Vagina (tissue), 2 donors: ENCODE results near the gene NFATC2. TPM values are rescaled to one million over a fixed set of nuclear protein-coding genes. Genes with fewer than 3 reads are reported as not detected.
A peak's percentile ranks its signal among the peaks of the same experiment; 100 is the strongest.

Experiments used
- DNase-seq, 2 donors: peaks; one replicate each; pipeline ENCODE4 v3.0.0-alpha.2; 2017; ENCODE audit errors: extremely low spot score in 2 of 2
- H3K27ac ChIP-seq: fragments of 200-600 bp; sonication (generic); one replicate; pipeline ENCODE4 v1.5.1; 2019
- H3K27me3 ChIP-seq: fragments of 200-600 bp; sonication (generic); one replicate; pipeline ENCODE4 v1.5.1; 2019
- H3K36me3 ChIP-seq, 2 donors: fragments of 200-600 bp; sonication (generic); one replicate each; pipeline ENCODE4 v1.5.1; 2017 to 2019
- H3K4me1 ChIP-seq: fragments of 200-600 bp; sonication (generic); one replicate; pipeline ENCODE4 v1.5.1; 2019
- H3K4me3 ChIP-seq, 2 donors: fragments of 200-600 bp; sonication (generic); 1 replicate in 1 of 2; 2 replicates in 1 of 2; pipeline ENCODE4 v1.5.1; 2016 to 2019
- H3K9me3 ChIP-seq: fragments of 200-600 bp; sonication (generic); one replicate; pipeline ENCODE4 v1.5.1; 2019
- CTCF ChIP-seq, 3 experiments: fragments of 450-650 bp in 2 of 3; fragments of 200-600 bp in 1 of 3; sonication (generic) in 1 of 3; IDR thresholded peaks; one replicate each; pipeline ENCODE4 v1.5.1; 2017 to 2019; ENCODE audit warnings: antibody characterized with exemption in 3 of 3, mild to moderate bottlenecking in 2 of 3, moderate library complexity in 2 of 3
- POLR2A ChIP-seq, 2 donors: fragments of 450-650 bp; IDR thresholded peaks; one replicate each; pipeline ENCODE4 v1.6.1; 2017; ENCODE audit warnings: antibody characterized with exemption in 2 of 2, mild to moderate bottlenecking in 2 of 2, moderate library complexity in 2 of 2
- POLR2AphosphoS5 ChIP-seq, 2 donors: sonication (generic); formaldehyde crosslinking; IDR thresholded peaks; one replicate each; pipeline ENCODE4 v1.9.0; 2017; ENCODE audit warnings: antibody characterized with exemption in 2 of 2, mild to moderate bottlenecking in 2 of 2, low read depth in 1 of 2; ENCODE audit not compliant: insufficient read depth in 1 of 2
- intact Hi-C: fragments of 100-400 bp; cut with DNase I; formaldehyde crosslinking; loops from one replicate; pipeline ENCODE4 v1.15.1; 2023
- total RNA-seq: library from RNA; depleted of rRNA; stranded (reverse); fragments of >200 nt; gene quantifications from one replicate; pipeline ENCODE4 v1.2.3, GENCODE V29; 2016

The NFATC2 gene
- total RNA-seq, 1 donor from 2014 or later, result 7.4 TPM

DNA sequence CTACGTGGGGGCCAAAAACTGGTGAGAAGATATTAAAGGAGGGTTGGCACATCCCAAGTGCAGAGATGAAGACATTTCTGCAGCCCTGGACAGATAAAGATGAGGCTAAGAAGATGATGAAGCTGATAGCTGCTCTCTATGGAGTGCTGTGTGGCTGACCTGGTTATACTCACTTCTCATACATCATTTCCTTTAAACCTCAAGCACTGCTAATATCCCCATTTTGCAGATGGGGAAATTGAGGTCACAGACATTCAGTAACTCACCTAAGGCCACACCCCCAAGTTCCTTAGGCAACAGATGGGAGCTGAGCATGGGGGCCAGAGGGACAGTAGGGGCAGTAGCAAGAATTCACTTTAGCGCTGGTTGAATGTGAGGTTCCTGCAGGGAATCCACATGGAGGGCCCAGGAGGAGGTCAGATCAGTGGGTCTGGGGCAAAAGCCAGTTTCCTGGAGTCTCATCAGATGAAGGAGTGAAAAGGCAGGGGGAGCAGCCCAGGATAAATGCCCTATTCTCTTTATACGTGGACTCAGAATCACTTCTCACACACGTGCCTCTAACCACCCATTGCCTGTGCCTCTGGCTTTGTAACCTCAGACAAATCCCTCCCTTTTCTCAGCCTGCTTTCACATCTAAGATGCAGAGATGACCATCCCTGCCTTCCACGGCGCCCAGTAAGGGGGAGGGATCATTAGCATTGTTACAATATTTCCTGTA is 125.8 kb downstream of the NFATC2 start:
- no peaks in the 10 kb centered on the region for H3K9me3 ChIP-seq
- TF ChIP-seq POLR2AphosphoS5 (IDR thresholded peaks at IDR 0.05; ENCODE audit: insufficient read depth in 1 of 2, low read depth in 1 of 2) (no peak), POLR2A (IDR thresholded peaks at IDR 0.05) (no peak), CTCF (IDR thresholded peaks at IDR 0.05) (no peak)
- no peaks in the 10 kb centered on the region for H3K36me3 ChIP-seq
- H3K4me3 ChIP-seq, result no peak overlapping the region
- peaks cover 18% of the 10 kb centered on the region for H3K4me1 ChIP-seq
- intact Hi-C loops, result no loop called here
- no peak for DNase-seq
- H3K27me3 ChIP-seq, result no peaks in the 10 kb centered on the region
- H3K27ac ChIP-seq, result no peak overlapping the region

DNA sequence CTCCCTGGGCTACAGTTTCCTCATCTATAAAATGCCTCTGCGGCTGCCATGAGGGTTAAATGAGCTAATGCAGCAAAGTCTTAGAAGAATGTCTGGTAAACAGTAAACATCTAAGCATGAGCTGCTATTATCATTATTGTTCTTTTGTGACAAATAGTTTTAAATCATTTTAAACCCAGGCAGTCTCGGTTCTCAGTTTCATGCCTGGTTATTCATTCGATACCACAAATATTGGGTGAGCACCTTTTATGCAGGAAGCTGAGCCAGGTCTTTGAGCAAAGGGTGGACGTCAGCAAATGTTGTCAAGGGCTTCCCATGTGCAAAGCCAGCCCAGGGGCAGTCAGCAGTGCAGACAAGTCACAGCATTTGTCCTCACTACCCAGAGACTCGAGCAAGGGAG is 128.7 kb downstream of the NFATC2 start:
- intact Hi-C loops, result no loop called here
- H3K4me3 ChIP-seq, result no peak overlapping the region
- TF ChIP-seq CTCF (IDR thresholded peaks at IDR 0.05), result no peak
- H3K4me1 ChIP-seq, result peaks cover 18% of the 10 kb centered on the region
- no peak overlapping the region for H3K27ac ChIP-seq
- H3K27me3 ChIP-seq, result no peaks in the 10 kb centered on the region
- DNase-seq, result no peak
- H3K36me3 ChIP-seq, result no peaks in the 10 kb centered on the region
- no peaks in the 10 kb centered on the region for H3K9me3 ChIP-seq

DNA sequence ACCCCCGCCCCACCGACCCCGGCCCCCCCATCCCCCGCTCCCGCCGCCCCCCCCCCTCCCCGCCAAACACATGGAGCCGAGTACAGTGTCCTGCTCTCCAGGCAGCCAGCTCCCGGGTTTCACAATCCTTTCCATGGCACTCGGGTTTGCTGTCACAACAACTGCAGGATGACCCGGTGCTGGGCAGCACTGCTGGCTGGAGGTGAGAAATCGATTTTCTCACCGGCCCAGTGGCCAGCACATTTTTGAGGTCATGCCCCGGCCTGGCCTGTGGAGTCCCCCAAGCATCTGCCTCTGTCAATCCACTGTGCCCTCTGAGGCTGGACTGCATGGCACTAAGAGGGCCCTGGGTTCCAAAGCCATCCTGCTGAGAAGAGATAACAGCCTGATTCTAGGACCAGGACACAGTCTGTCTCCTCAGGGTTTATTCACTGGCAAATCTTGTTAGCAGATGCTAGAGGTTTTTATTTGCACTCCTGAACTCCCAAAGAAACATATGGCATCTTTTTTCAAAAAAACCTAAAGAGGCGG is 129.5 kb downstream of the NFATC2 start:
- Histone ChIP-seq H3K9me3 (no peaks in the 10 kb centered on the region), H3K4me1 (peaks cover 18% of the 10 kb centered on the region), H3K4me3 (no peak overlapping the region), H3K27ac (peak overlapping the region; percentile 22), H3K27me3 (no peaks in the 10 kb centered on the region), H3K36me3 (no peaks in the 10 kb centered on the region)
- intact Hi-C loops, result no loop called here
- TF ChIP-seq POLR2A (IDR thresholded peaks at IDR 0.05), result no peak
- no peak for TF ChIP-seq CTCF (IDR thresholded peaks at IDR 0.05)
- TF ChIP-seq POLR2AphosphoS5 (IDR thresholded peaks at IDR 0.05; ENCODE audit: insufficient read depth in 1 of 2, low read depth in 1 of 2), result no peak
- DNase-seq, result no peak

GRCh38 chr20:51412333-51412871 is 130.1 kb downstream of the NFATC2 start:
- H3K4me3 ChIP-seq, result no peak overlapping the region
- intact Hi-C loops, result no loop called here
- DNase-seq, result no peak

More at GRCh38 chr20:51412333-51412871, 130.1 kb downstream of the NFATC2 start:
- no peaks in the 10 kb centered on the region for H3K36me3 ChIP-seq
- H3K27ac ChIP-seq, result peak overlapping the region; percentile 22
- no peaks in the 10 kb centered on the region for H3K27me3 ChIP-seq
- no peaks in the 10 kb centered on the region for H3K9me3 ChIP-seq
- peaks cover 18% of the 10 kb centered on the region for H3K4me1 ChIP-seq
- TF ChIP-seq POLR2A (IDR thresholded peaks at IDR 0.05) (no peak), POLR2AphosphoS5 (IDR thresholded peaks at IDR 0.05; ENCODE audit: insufficient read depth in 1 of 2, low read depth in 1 of 2) (no peak), CTCF (IDR thresholded peaks at IDR 0.05) (no peak)
